Left colon (tissue), 2 donors: Measurements from ENCODE around the gene ALDH3A1. TPM values are rescaled to one million over a fixed set of nuclear protein-coding genes. Genes with fewer than 3 reads are reported as not detected.

ENCODE experiments used
- ATAC-seq: fragments of 200-7000 bp; cut with Tn5 transposase; one replicate; pipeline ENCODE4 v1.9.1; 2020; ENCODE audit warnings: mild to moderate bottlenecking, moderate library complexity
- DNase-seq, 2 donors: peaks; one replicate each; pipeline ENCODE4 v3.0.0-alpha.2; 2020
- intact Hi-C, 2 donors: fragments of 100-400 bp; cut with DNase I in 1 of 2; cut with micrococcal nuclease in 1 of 2; formaldehyde crosslinking; loops; one replicate each; pipeline versions ENCODE4 v1.11.2 to v1.14.0; 2022; cut with DNase I, micrococcal nuclease
- total RNA-seq, 2 donors: library from RNA; stranded (reverse); fragmentation: NEBNext Ultra II Directional; extraction: Animal tissue kit (Norgen Biotek cat#: 25700); gene quantifications; one replicate each; pipeline ENCODE4 v1.2.1, GENCODE V29; 2021
- donor health status: DM: no; HTN: no; CAD: no.
- donor health status: DM: yes; HTN: yes; CAD: no.

ALDH3A1 gene
- total RNA-seq, 2 donors from 2014 or later, result 2.1 to 8.4 TPM

GRCh38 chr17:19713462-19713861, 34.6 kb downstream of the ALDH3A1 start:
- DNase-seq, result no peak
- intact Hi-C loops, result no loop called here

GRCh38 chr17:19712436-19713004, 35.6 kb downstream of the ALDH3A1 start:
- intact Hi-C loops, result no loop called here

More at GRCh38 chr17:19713462-19713861, 34.6 kb downstream of the ALDH3A1 start:
- no peak for ATAC-seq

DNA sequence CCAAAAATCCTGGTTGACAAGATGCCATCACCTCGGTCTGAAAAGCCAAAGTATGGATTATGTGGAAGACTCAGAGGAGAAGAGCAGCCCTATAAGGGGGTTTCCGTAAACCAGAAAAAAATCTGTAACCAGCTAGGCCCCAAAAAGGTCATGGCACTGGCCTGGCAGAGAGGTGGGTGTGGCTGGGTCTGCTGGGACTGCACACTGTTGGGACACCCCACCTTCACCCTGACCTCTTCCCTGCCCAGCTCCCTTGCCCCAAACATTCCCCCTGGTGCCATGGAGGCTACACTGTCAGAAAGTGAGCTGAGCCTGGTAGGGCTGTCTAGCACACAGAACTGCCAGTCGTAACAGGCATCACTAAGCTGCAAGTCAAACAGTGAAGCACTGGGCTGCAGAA, 38.3 kb downstream of the ALDH3A1 start:
- intact Hi-C loops, result no loop called here
- DNase-seq (no peak), ATAC-seq (no peak)

More at GRCh38 chr17:19712436-19713004, 35.6 kb downstream of the ALDH3A1 start:
- ATAC-seq (no peak), DNase-seq (no peak)

- ATAC-seq (no peak), DNase-seq (no peak)
- intact Hi-C loops, result no loop called here
Measured at GRCh38 chr17:19708431-19709175, 39.5 kb downstream of the ALDH3A1 start.

DNA sequence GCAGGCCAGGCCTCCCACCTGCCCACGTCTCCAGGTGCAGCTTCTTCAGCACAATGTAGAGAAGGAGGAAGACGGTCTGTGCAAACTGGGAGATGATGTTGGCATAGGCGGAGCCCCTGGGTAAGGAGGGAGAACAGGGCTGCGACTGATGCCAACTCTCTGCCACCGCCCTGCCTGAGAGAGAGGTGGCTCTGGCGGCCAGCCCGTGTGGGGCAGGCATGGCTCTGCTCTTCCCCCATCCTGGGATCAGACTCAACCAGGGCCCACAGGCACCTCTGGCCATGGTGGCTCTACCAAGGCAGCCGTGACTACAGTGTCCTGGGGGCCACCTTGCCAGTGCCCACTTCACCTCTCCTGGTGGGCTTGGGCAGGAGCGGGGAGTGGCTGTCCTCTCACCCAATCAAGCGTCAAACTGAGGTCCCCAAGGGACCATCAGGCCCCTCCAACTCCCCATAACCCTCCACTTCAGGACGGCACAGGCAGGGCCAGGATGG, 40.3 kb downstream of the ALDH3A1 start:
- DNase-seq (no peak), ATAC-seq (peak; percentile 79)
- intact Hi-C loops, result no loop called here

- no peak for DNase-seq
- peak; percentile 7 for ATAC-seq
- intact Hi-C loops, result no loop called here
Measured at GRCh38 chr17:19706791-19707727, 41.0 kb downstream of the ALDH3A1 start.

- intact Hi-C loops, result no loop called here
- DNase-seq, result no peak
- no peak for ATAC-seq
Measured at GRCh38 chr17:19705771-19706770, 42.0 kb downstream of the ALDH3A1 start.

DNA sequence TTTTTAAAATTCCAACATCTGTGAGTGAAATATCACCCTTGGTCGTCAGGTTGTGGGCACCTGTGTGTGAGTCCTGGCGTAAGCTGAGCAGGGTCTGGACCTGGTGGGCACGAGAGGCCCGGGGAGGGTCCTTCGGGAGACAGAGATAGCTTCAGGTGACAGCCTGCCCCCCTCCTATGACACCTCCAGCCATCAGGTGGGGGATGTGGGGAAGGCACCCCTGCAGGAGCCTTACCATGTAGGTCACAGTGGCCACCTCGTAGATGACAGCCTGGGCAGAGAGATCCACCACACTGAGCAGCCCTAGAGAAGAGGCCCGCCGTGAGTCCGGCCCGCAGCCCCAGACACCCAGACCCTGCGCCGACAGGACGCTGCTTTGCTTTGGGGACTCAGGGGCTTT, 42.9 kb downstream of the ALDH3A1 start:
- intact Hi-C loops, result no loop called here
- DNase-seq (no peak), ATAC-seq (no peak)

- ATAC-seq, result no peak
- no peak for DNase-seq
- intact Hi-C loops, result no loop called here
Measured at GRCh38 chr17:19703828-19704613, 44.1 kb downstream of the ALDH3A1 start.

GRCh38 chr17:19703106-19703827, 44.8 kb downstream of the ALDH3A1 start:
- intact Hi-C loops, result no loop called here
- DNase-seq, result no peak
- no peak for ATAC-seq

DNA sequence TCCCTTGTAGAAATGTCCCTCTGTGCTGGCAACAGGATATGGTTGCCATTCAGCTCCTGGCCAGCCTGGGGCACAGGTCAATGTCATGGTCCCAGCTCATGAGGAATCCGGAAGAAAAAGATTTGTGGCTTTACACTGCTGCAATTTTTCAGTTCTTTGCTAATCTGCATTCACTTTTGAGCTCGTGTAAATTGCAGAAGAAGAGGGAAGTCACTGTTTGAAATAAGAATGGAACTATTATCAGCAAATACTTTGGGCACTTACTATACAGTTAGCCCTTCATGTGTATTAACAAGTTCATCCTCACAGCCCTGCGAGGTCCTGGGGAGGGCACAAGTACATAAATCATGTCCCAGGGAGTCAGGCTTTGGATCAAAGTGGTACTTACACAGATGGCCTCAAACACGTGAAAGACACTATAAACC, 45.9 kb downstream of the ALDH3A1 start:
- intact Hi-C loops, result no loop called here
- ATAC-seq (no peak), DNase-seq (no peak)

Other genes starting within 250 kb of the ALDH3A1 start
- 1 to 10 TPM in 1 of 2 donors, under 1 TPM in 1; 0.52 to 1.2 TPM for gene SLC47A1, start 214.4 kb downstream of the ALDH3A1 start, total RNA-seq
- gene ALDH3A2, start 99.5 kb downstream of the ALDH3A1 start, total RNA-seq, result 100 to 1,000 TPM; 105 to 114 TPM
- under 1 TPM; 0.14 to 0.40 TPM for gene SLC47A2, start 31.7 kb downstream of the ALDH3A1 start, total RNA-seq
- 1 to 10 TPM; 5.5 to 8.2 TPM for gene ULK2, start 119.6 kb upstream of the ALDH3A1 start, total RNA-seq
- 10 to 100 TPM; 26.5 to 30.0 TPM for gene AKAP10, start 229.5 kb upstream of the ALDH3A1 start, total RNA-seq